Heart right ventricle (tissue), 16 donors: Measurements from ENCODE around the gene TTC21A. TPM values are rescaled to one million over a fixed set of nuclear protein-coding genes. Genes with fewer than 3 reads are reported as not detected.

ENCODE experiments used
- ATAC-seq, 8 donors: fragments of 200-7000 bp; cut with Tn5 transposase; one replicate each; pipeline ENCODE4 v1.9.1; 2020; ENCODE audit warnings: mild to moderate bottlenecking in 8 of 8, moderate library complexity in 8 of 8, moderate number of reproducible peaks in 1 of 8
- DNase-seq, 2 donors: peaks; one replicate each; pipeline ENCODE4 v3.0.0-alpha.2; 2020
- H3K27ac ChIP-seq, 10 donors: fragments of 200-600 bp; sonication (generic) in 2 of 10; one replicate each; pipeline versions ENCODE4 v1.5.0 to v1.8.0; 2020 to 2022; ENCODE audit warnings: mild to moderate bottlenecking in 3 of 10
- H3K27me3 ChIP-seq, 7 donors: fragments of 200-600 bp; one replicate each; pipeline ENCODE4 v1.8.0; 2021 to 2022; ENCODE audit warnings: mild to moderate bottlenecking in 2 of 7
- H3K36me3 ChIP-seq, 9 donors: fragments of 200-600 bp; sonication (generic) in 1 of 9; one replicate each; pipeline versions ENCODE4 v1.5.0 to v1.8.0; 2020 to 2022; ENCODE audit warnings: mild to moderate bottlenecking in 2 of 9
- H3K4me1 ChIP-seq, 9 donors: fragments of 200-600 bp; sonication (generic) in 1 of 9; one replicate each; pipeline versions ENCODE4 v1.5.0 to v1.8.0; 2020 to 2022; ENCODE audit warnings: mild to moderate bottlenecking in 4 of 9
- H3K4me3 ChIP-seq, 10 donors: fragments of 200-600 bp; sonication (generic) in 2 of 10; one replicate each; pipeline versions ENCODE4 v1.5.0 to v1.8.0; 2020 to 2022; ENCODE audit warnings: mild to moderate bottlenecking in 7 of 10, moderate library complexity in 2 of 10
- H3K9me3 ChIP-seq, 11 donors: fragments of 200-600 bp in 10 of 11; sonication (generic) in 2 of 11; one replicate each; pipeline versions ENCODE4 v1.5.0 to v1.8.0; 2013 to 2022; ENCODE audit warnings: mild to moderate bottlenecking in 2 of 11, control low read depth in 1 of 11, moderate library complexity in 1 of 11
- WGBS, 2 donors: extraction: QIAGEN DNeasy Blood & Tissue Kit; methylation state at CpG; one replicate each; pipeline ENCODE4 v1.1.7; 2013; ENCODE audit warnings: inconsistent platforms in 1 of 2; 5-methylcytosine and 5-hydroxymethylcytosine counted together
- intact Hi-C, 10 donors: fragments of 100-400 bp; cut with DNase I; formaldehyde crosslinking; loops; one replicate each; pipeline versions ENCODE4 v1.11.1 to v1.14.2; 2022
- polyA plus RNA-seq, 2 donors: library from polyadenylated mRNA; stranded (reverse); fragments of 200-250 nt; gene quantifications; one replicate each; pipeline ENCODE4 v1.2.3, GENCODE V29; 2013
- total RNA-seq, 10 donors: library from RNA; stranded (reverse); fragmentation: NEBNext Ultra II Directional in 3 of 10; extraction: Animal tissue kit (Norgen Biotek cat#: 25700) in 3 of 10; gene quantifications; one replicate each; pipeline versions ENCODE4 v1.2.1 to v1.2.4, GENCODE V29; 2021 to 2023
- TF ChIP-seq, protein P1 (sequence below), 9 donors: fragments of 200-600 bp; sonication (generic) in 2 of 9; IDR thresholded peaks; one replicate each; pipeline versions ENCODE4 v1.5.0 to v1.8.0; 2021 to 2022; ENCODE audit warnings: antibody characterized with exemption in 9 of 9, mild to moderate bottlenecking in 5 of 9, moderate library complexity in 1 of 9
- donor health status: Arrhythmogenic right ventricular cardiomyopathy.
- donor health status: ischemic (EF 13 %, LVEDD 7.1; RV severe dilation, severe dysfunction).
- donor health status: healthy with polysubstance abuse.
- donor health status: DM: no; HTN: yes; CAD: no.
- donor health status: DM: no; HTN: no; CAD: no.
- donor health status: ischemic (EF 25% LVEDD 6.9; RV normal size, moderate dysfunction).
- donor health status: ischemic (EF 25% LVEDD 5.7; RV mildly dilated, moderate dysfunction).
- donor health status: healthy.
- donor health status: DM: yes; HTN: yes; CAD: no.
- donor health status: Ischemic cardiomyopathy.
- donor health status: ischemic (EF 35%, LVEDD 5.7; RV mildly dilated, moderate dysfunction).
- donor health status: nonischemic (EF 11% LVEDD 7.7; RV severe dilation, severe dysfunction).
- donor health status: DM: yes; HTN: yes; CAD: no.
- donor health status: PGD.
- donor health status: ischemic (EF 29% LVEDD 5.4; RV normal size, mild dysfunction).
- donor health status: nonischemic (EF 23%, LVEDD 6.1; RV moderate dilation, normal function).

The TTC21A gene
- total and polyA plus RNA-seq, 12 donors = 0.80 to 7.5 (median 1.5) TPM

GRCh38 chr3:39158148-39158715, 50.8 kb downstream of the TTC21A start:
- WGBS, 2 donors = 62 to 67% methylated on average over 5 of the region's 5 CpGs
- no peak for DNase-seq
- TF ChIP-seq, protein P1, sequence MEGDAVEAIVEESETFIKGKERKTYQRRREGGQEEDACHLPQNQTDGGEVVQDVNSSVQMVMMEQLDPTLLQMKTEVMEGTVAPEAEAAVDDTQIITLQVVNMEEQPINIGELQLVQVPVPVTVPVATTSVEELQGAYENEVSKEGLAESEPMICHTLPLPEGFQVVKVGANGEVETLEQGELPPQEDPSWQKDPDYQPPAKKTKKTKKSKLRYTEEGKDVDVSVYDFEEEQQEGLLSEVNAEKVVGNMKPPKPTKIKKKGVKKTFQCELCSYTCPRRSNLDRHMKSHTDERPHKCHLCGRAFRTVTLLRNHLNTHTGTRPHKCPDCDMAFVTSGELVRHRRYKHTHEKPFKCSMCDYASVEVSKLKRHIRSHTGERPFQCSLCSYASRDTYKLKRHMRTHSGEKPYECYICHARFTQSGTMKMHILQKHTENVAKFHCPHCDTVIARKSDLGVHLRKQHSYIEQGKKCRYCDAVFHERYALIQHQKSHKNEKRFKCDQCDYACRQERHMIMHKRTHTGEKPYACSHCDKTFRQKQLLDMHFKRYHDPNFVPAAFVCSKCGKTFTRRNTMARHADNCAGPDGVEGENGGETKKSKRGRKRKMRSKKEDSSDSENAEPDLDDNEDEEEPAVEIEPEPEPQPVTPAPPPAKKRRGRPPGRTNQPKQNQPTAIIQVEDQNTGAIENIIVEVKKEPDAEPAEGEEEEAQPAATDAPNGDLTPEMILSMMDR (IDR thresholded peaks at IDR 0.05) = no peak
- intact Hi-C loops = no loop called here
- no peak for ATAC-seq
- Histone ChIP-seq H3K27ac (no peak overlapping the region), H3K9me3 (peaks cover 0 to 3% (median 0%) of the 10 kb centered on the region in 11 donors), H3K36me3 (no peaks in the 10 kb centered on the region), H3K4me1 (peaks cover 0 to 10% (median 9%) of the 10 kb centered on the region in 9 donors), H3K27me3 (no peaks in the 10 kb centered on the region), H3K4me3 (no peak overlapping the region)

DNA sequence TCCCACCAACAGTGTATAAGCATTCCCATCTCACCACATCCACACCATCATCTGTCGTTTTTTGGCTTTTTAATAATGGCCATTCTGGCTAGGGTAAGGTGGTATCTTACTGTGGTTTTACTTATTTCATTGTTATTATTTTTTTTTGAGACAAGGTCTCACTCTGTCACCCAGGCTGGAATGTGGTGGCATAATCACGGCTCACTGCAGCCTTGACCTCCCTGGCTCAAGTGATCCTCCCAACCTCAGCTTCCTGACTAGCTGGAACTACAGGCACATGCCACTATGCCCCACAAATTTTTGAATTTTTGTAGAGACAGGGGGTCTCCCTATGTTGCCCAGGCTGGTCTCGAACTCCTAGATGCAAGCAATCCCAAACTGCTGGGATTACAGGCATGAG, 56.9 kb downstream of the TTC21A start:
- DNase-seq (no peak), ATAC-seq (no peak)
- H3K9me3 ChIP-seq = peaks cover 0 to 4% (median 0%) of the 10 kb centered on the region in 11 donors
- 89 to 96% methylated on average over 3 of the region's 3 CpGs for WGBS, 2 donors
- H3K4me3 ChIP-seq = no peak overlapping the region
- peaks cover 0 to 43% (median 9%) of the 10 kb centered on the region in 9 donors for H3K4me1 ChIP-seq
- no peak overlapping the region for H3K27ac ChIP-seq
- intact Hi-C loops = no loop called here
- TF ChIP-seq, protein P1 (IDR thresholded peaks at IDR 0.05) = no peak
- no peaks in the 10 kb centered on the region for H3K27me3 ChIP-seq
- H3K36me3 ChIP-seq = no peaks in the 10 kb centered on the region

- no peak for ATAC-seq
- Histone ChIP-seq H3K4me1 (peaks cover 0 to 47% (median 9%) of the 10 kb centered on the region in 9 donors), H3K4me3 (no peak overlapping the region), H3K36me3 (no peaks in the 10 kb centered on the region), H3K27me3 (no peaks in the 10 kb centered on the region), H3K9me3 (peaks cover 0 to 4% (median 0%) of the 10 kb centered on the region in 11 donors), H3K27ac (peak overlapping the region in 1 of 10 donors; percentile 72)
- WGBS, 2 donors = 66 to 80% methylated on average over 1 of the region's 1 CpG
- TF ChIP-seq, protein P1 (IDR thresholded peaks at IDR 0.05) = no peak
- intact Hi-C loops = no loop called here
- no peak for DNase-seq
These were observed 58.0 kb downstream of the TTC21A start for GRCh38 chr3:39165518-39165917.

- intact Hi-C loops = no loop called here
- WGBS, 2 donors = 55 to 60% methylated on average over 3 of the region's 3 CpGs
- Histone ChIP-seq H3K4me3 (no peak overlapping the region), H3K4me1 (peaks cover 0 to 47% (median 9%) of the 10 kb centered on the region in 9 donors), H3K27me3 (no peaks in the 10 kb centered on the region), H3K9me3 (peaks cover 0 to 4% (median 0%) of the 10 kb centered on the region in 11 donors), H3K36me3 (no peaks in the 10 kb centered on the region), H3K27ac (peak overlapping the region in 2 of 10 donors; percentile 59 to 72)
- DNase-seq = peak in 1 of 2 donors; percentile 22
- TF ChIP-seq, protein P1 (IDR thresholded peaks at IDR 0.05) = no peak
- peak; percentile 28 to 92 (median 62) for ATAC-seq
These were observed 58.7 kb downstream of the TTC21A start for GRCh38 chr3:39166134-39166710.
